Spleen (tissue), 7 donors: ENCODE measurements around the gene TMEM232.

Experiments used
- CTCF ChIP-seq, 11 experiments: fragments of 200-600 bp in 7 of 11; fragments of 450-650 bp in 4 of 11; sonication (generic) in 4 of 11; IDR thresholded peaks in 8 of 11; conservative IDR thresholded peaks in 3 of 11; 1 replicate in 7 of 11; 2 replicates in 4 of 11; pipeline versions ENCODE4 v1.4.0 to v1.8.0; 2016 to 2021; ENCODE audit warnings: antibody characterized with exemption in 11 of 11, inconsistent platforms in 4 of 11, mild to moderate bottlenecking in 1 of 11
- POLR2A ChIP-seq, 3 donors: fragments of 450-650 bp; IDR thresholded peaks; one replicate each; pipeline ENCODE4 v1.5.1; 2017; ENCODE audit warnings: antibody characterized with exemption in 3 of 3, mild to moderate bottlenecking in 1 of 3
- donor health status: DM: no; HTN: no; CAD: no; lungs with moderate emphysema.
- donor health status: DM: no; HTN: no; CAD: no.
- donor health status: DM: no; HTN: no; CAD: no.

GRCh38 chr5:110562191-110562590 lies 164.3 kb downstream of the TMEM232 start:
- TF ChIP-seq CTCF (IDR thresholded peaks at IDR 0.05 in 8 of 11, conservative IDR thresholded peaks at IDR 0.05 in 3 of 11) (no peak), POLR2A (IDR thresholded peaks at IDR 0.05) (no peak)
